Ovary (tissue), 3 donors: ENCODE data around the gene COG2.

ENCODE experiments used
- CTCF ChIP-seq, 3 donors: fragments of 450-650 bp in 2 of 3; fragments of 200-600 bp in 1 of 3; IDR thresholded peaks; one replicate each; pipeline versions ENCODE4 v1.5.1 to v1.8.0; 2016 to 2022; ENCODE audit warnings: antibody characterized with exemption in 3 of 3, mild to moderate bottlenecking in 1 of 3
- EP300 ChIP-seq: sonication (generic); formaldehyde crosslinking; IDR thresholded peaks from one replicate; pipeline ENCODE4 v1.6.1; 2017; ENCODE audit warnings: antibody characterized with exemption
- POLR2A ChIP-seq: fragments of 450-650 bp; IDR thresholded peaks from one replicate; pipeline ENCODE4 v1.6.1; 2017; ENCODE audit warnings: antibody characterized with exemption, mild to moderate bottlenecking, moderate library complexity
- donor health status: DM: no; HTN: no; CAD: no.

- no peak for TF ChIP-seq CTCF (IDR thresholded peaks at IDR 0.05)
- TF ChIP-seq EP300, result no peak
- no peak for TF ChIP-seq POLR2A
Observed at GRCh38 chr1:230700132-230700531, 57.9 kb downstream of the COG2 start.
